Lung (tissue), 12 donors: ENCODE data around the gene POF1B. TPM values are rescaled to one million over a fixed set of nuclear protein-coding genes. Genes with fewer than 3 reads are reported as not detected.
"Not testable (repeated sequence)": the region's sequence is repeated elsewhere in the genome, so short reads cannot be mapped to it uniquely, and the experiment has no call there.

Experiments
- ATAC-seq: fragments of 200-7000 bp; cut with Tn5 transposase; one replicate; pipeline ENCODE4 v1.9.1; 2020; ENCODE audit warnings: moderate number of reproducible peaks; ENCODE audit not compliant: insufficient read depth, low FRiP score
- DNase-seq, 3 donors: peaks; one replicate each; pipeline ENCODE4 v3.0.0-alpha.2; 2013 to 2017
- H3K27ac ChIP-seq, 2 donors: one replicate each; pipeline ENCODE4 v1.5.1; 2013; ENCODE audit warnings: mild to moderate bottlenecking in 2 of 2, moderate library complexity in 2 of 2, control low read depth in 1 of 2, inconsistent platforms in 1 of 2, low read depth in 1 of 2, low read length in 1 of 2
- H3K27me3 ChIP-seq, 3 donors: one replicate each; pipeline ENCODE4 v1.5.1; 2013; ENCODE audit warnings: low read length in 2 of 3; ENCODE audit not compliant: control insufficient read depth in 3 of 3, insufficient read depth in 3 of 3
- H3K36me3 ChIP-seq, 4 donors: one replicate each; pipeline ENCODE4 v1.5.1; 2013; ENCODE audit warnings: low read length in 4 of 4, mild to moderate bottlenecking in 1 of 4, moderate library complexity in 1 of 4; ENCODE audit not compliant: control insufficient read depth in 4 of 4, insufficient read depth in 4 of 4
- H3K4me1 ChIP-seq, 5 donors: one replicate each; pipeline ENCODE4 v1.5.1; 2013; ENCODE audit warnings: low read length in 5 of 5, mild to moderate bottlenecking in 2 of 5, moderate library complexity in 1 of 5; ENCODE audit not compliant: control insufficient read depth in 5 of 5, insufficient read depth in 5 of 5
- H3K4me3 ChIP-seq: one replicate; pipeline ENCODE4 v1.5.1; 2013; ENCODE audit warnings: mild to moderate bottlenecking, control low read depth, moderate library complexity
- H3K9ac ChIP-seq, 2 donors: one replicate each; pipeline ENCODE4 v1.5.1; 2013; ENCODE audit warnings: low read length in 2 of 2, control low read depth in 1 of 2; ENCODE audit not compliant: insufficient read depth in 1 of 2
- H3K9me3 ChIP-seq, 4 donors: one replicate each; pipeline ENCODE4 v1.5.1; 2013; ENCODE audit warnings: low read length in 3 of 4, mild to moderate bottlenecking in 1 of 4, moderate library complexity in 1 of 4; ENCODE audit not compliant: control insufficient read depth in 4 of 4, insufficient read depth in 3 of 4
- WGBS, 2 donors: extraction: QIAGEN DNeasy Blood & Tissue Kit; methylation state at CpG; one replicate each; pipeline ENCODE4 v1.1.7; 2013; 5-methylcytosine and 5-hydroxymethylcytosine counted together
- polyA plus RNA-seq, 2 donors: library from polyadenylated mRNA; stranded (reverse); fragments of 200-250 nt; gene quantifications; one replicate each; pipeline ENCODE4 v1.2.1, GENCODE V29; 2013
- total RNA-seq, 2 donors: library from RNA; depleted of rRNA in 1 of 2; stranded (reverse); fragments of >200 nt in 1 of 2; gene quantifications; one replicate each; pipeline ENCODE4 v1.2.1, GENCODE V29; 2014 to 2021
- TF ChIP-seq, protein P1 (sequence below): IDR thresholded peaks from 2 replicates; pipeline ENCODE4 v1.5.1; 2012; ENCODE audit warnings: mild to moderate bottlenecking; ENCODE audit errors: control extremely low read depth, extremely low read depth
- donor health status: control.
- donor health status: control.
- donor health status: Bipolar disorder and iron deficiency.
- donor health status: healthy.
- donor health status: DM: yes; HTN: yes; CAD: no.

Gene POF1B
- total and polyA plus RNA-seq, 4 donors: 0.47 to 1.6 (median 1.1) TPM

GRCh38 chrX:85327060-85327333 is 52.5 kb downstream of the POF1B start:
- DNase-seq (no peak), ATAC-seq (no peak)
- Histone ChIP-seq H3K36me3 (no peaks in the 10 kb centered on the region), H3K27ac (no peak overlapping the region), H3K4me3 (no peak overlapping the region), H3K27me3 (no peaks in the 10 kb centered on the region), H3K4me1 (no peaks in the 10 kb centered on the region), H3K9me3 (peaks cover 0 to 6% (median 0%) of the 10 kb centered on the region in 4 donors), H3K9ac (no peak overlapping the region)
- TF ChIP-seq, protein P1, sequence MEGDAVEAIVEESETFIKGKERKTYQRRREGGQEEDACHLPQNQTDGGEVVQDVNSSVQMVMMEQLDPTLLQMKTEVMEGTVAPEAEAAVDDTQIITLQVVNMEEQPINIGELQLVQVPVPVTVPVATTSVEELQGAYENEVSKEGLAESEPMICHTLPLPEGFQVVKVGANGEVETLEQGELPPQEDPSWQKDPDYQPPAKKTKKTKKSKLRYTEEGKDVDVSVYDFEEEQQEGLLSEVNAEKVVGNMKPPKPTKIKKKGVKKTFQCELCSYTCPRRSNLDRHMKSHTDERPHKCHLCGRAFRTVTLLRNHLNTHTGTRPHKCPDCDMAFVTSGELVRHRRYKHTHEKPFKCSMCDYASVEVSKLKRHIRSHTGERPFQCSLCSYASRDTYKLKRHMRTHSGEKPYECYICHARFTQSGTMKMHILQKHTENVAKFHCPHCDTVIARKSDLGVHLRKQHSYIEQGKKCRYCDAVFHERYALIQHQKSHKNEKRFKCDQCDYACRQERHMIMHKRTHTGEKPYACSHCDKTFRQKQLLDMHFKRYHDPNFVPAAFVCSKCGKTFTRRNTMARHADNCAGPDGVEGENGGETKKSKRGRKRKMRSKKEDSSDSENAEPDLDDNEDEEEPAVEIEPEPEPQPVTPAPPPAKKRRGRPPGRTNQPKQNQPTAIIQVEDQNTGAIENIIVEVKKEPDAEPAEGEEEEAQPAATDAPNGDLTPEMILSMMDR: no peak
- 75 to 76% methylated on average over 1 to 2 of the region's 2 CpGs for WGBS, 2 donors

- no peaks in the 10 kb centered on the region for H3K27me3 ChIP-seq
- H3K27ac ChIP-seq: no peak overlapping the region
- TF ChIP-seq, protein P1: no peak
- WGBS, 2 donors: 87 to 91% methylated on average over 16 to 29 of the region's 29 CpGs
- H3K36me3 ChIP-seq: no peaks in the 10 kb centered on the region
- H3K9ac ChIP-seq: no peak overlapping the region
- H3K9me3 ChIP-seq: peaks cover 0 to 6% (median 0%) of the 10 kb centered on the region in 4 donors
- no peak for DNase-seq
- peak; percentile 19 for ATAC-seq
- H3K4me3 ChIP-seq: no peak overlapping the region
- H3K4me1 ChIP-seq: no peaks in the 10 kb centered on the region
These were observed 53.0 kb downstream of the POF1B start for GRCh38 chrX:85326234-85327059.

- not testable (repeated sequence) for H3K27me3 ChIP-seq, H3K4me1 ChIP-seq, ATAC-seq, H3K9ac ChIP-seq, H3K9me3 ChIP-seq, H3K27ac ChIP-seq, DNase-seq, H3K36me3 ChIP-seq, H3K4me3 ChIP-seq
- 88 to 90% methylated on average over 2 of the region's 2 CpGs for WGBS, 2 donors
These were observed 68.1 kb downstream of the POF1B start for GRCh38 chrX:85311348-85311747.

GRCh38 chrX:85309717-85310116 is 69.7 kb downstream of the POF1B start:
- TF ChIP-seq, protein P1: no peak
- H3K4me1 ChIP-seq: no peaks in the 10 kb centered on the region
- H3K36me3 ChIP-seq: no peaks in the 10 kb centered on the region
- no peaks in the 10 kb centered on the region for H3K27me3 ChIP-seq
- DNase-seq (no peak), ATAC-seq (no peak)
- WGBS, 2 donors: 74 to 100% methylated on average over 2 of the region's 2 CpGs
- H3K27ac ChIP-seq: no peak overlapping the region
- no peak overlapping the region for H3K4me3 ChIP-seq
- H3K9me3 ChIP-seq: no peaks in the 10 kb centered on the region
- no peak overlapping the region for H3K9ac ChIP-seq
